C1 segment of cervical spinal cord (tissue), 14 donors: ENCODE results near the gene TRPM2.
"Not testable (repeated sequence)": the region's sequence is repeated elsewhere in the genome, so short reads cannot be mapped to it uniquely, and the experiment has no call there.

Source experiments
- DNase-seq, 14 donors: peaks; one replicate each; lab custom pipeline; 2025; lab: John Stamatoyannopoulos, UW

The TRPM2 gene

GRCh38 chr21:44354001-44354405 is 582 bp downstream of the TRPM2 start:
- DNase-seq = peak in 1 of 14 donors; percentile 31

- DNase-seq = no peak
These were observed 1.7 kb downstream of the TRPM2 start for GRCh38 chr21:44354775-44355771.

GRCh38 chr21:44356160-44356559 is 2.7 kb downstream of the TRPM2 start:
- DNase-seq = no peak

GRCh38 chr21:44356636-44357035 is 3.2 kb downstream of the TRPM2 start:
- DNase-seq = no peak

- no peak for DNase-seq
These were observed 3.8 kb downstream of the TRPM2 start for GRCh38 chr21:44357064-44357837.

- no peak for DNase-seq
These were observed 6.0 kb downstream of the TRPM2 start for GRCh38 chr21:44359396-44359795.

- DNase-seq = no peak
These were observed 6.7 kb downstream of the TRPM2 start for GRCh38 chr21:44360159-44360558.

- not testable (repeated sequence) for DNase-seq
These were observed 8.5 kb downstream of the TRPM2 start for GRCh38 chr21:44361903-44362302.

- DNase-seq = no peak
These were observed 9.9 kb downstream of the TRPM2 start for GRCh38 chr21:44363278-44363677.

GRCh38 chr21:44364151-44365053 is 11.0 kb downstream of the TRPM2 start:
- DNase-seq = no peak

- no peak for DNase-seq
These were observed 12.0 kb downstream of the TRPM2 start for GRCh38 chr21:44365251-44365966.

- DNase-seq = no peak
These were observed 12.7 kb downstream of the TRPM2 start for GRCh38 chr21:44365967-44366585.

- no peak for DNase-seq
These were observed 13.3 kb downstream of the TRPM2 start for GRCh38 chr21:44366586-44367211.

- DNase-seq = no peak
These were observed 15.5 kb downstream of the TRPM2 start for GRCh38 chr21:44368711-44369446.

- no peak for DNase-seq
These were observed 16.8 kb downstream of the TRPM2 start for GRCh38 chr21:44370027-44370735.

- DNase-seq = no peak
These were observed 17.5 kb downstream of the TRPM2 start for GRCh38 chr21:44370786-44371410.

GRCh38 chr21:44371596-44371995 is 18.2 kb downstream of the TRPM2 start:
- no peak for DNase-seq

- DNase-seq = no peak
These were observed 19.2 kb downstream of the TRPM2 start for GRCh38 chr21:44372616-44373015.
